SU-DHL-6 (cell line): ENCODE results near the gene RAB36.

Source experiments
- H2AFZ ChIP-seq: fragments of 200-600 bp; sonication (generic); 2 replicates; pipeline ENCODE4 v1.6.1; 2014; ENCODE audit warnings: low read depth, mild to moderate bottlenecking, moderate library complexity, mixed read lengths, antibody characterized with exemption, low read length; ENCODE audit not compliant: severe bottlenecking
- H3F3A ChIP-seq: fragments of 200-600 bp; shearing (Covaris generic); 2 replicates; pipeline ENCODE4 v1.6.0; 2016; ENCODE audit warnings: antibody characterized with exemption, mild to moderate bottlenecking; ENCODE audit not compliant: insufficient read depth
- H3K27ac ChIP-seq: fragments of 200-600 bp; sonication (generic); 2 replicates; pipeline ENCODE4 v1.5.1; 2016; ENCODE audit warnings: low read depth, mild to moderate bottlenecking, low read length, moderate library complexity, mixed read lengths
- H3K27me3 ChIP-seq: fragments of 200-600 bp; sonication (generic), shearing (Covaris generic); 2 replicates; pipeline ENCODE4 v1.6.0; 2014; ENCODE audit warnings: mild to moderate bottlenecking, low read length
- H3K36me3 ChIP-seq: fragments of 200-600 bp; sonication (generic); 2 replicates; pipeline ENCODE4 v1.6.1; 2014; ENCODE audit warnings: mild to moderate bottlenecking, low read length, mixed read lengths
- H3K4me2 ChIP-seq: fragments of 300-600, 200-600 bp; shearing (Covaris generic), sonication (generic); 2 replicates; pipeline ENCODE4 v1.6.0; 2014; ENCODE audit warnings: low read length, low read depth, mild to moderate bottlenecking; ENCODE audit not compliant: poor library complexity, severe bottlenecking
- H3K4me3 ChIP-seq: fragments of 200-600 bp; sonication (generic); 2 replicates; pipeline ENCODE4 v1.5.1; 2014; ENCODE audit warnings: antibody characterized with exemption, low read length, mild to moderate bottlenecking, mixed read lengths; ENCODE audit not compliant: insufficient read depth, poor library complexity, severe bottlenecking
- H3K79me2 ChIP-seq: fragments of 200-600 bp; sonication (generic); 2 replicates; pipeline ENCODE4 v1.6.1; 2014; ENCODE audit warnings: mild to moderate bottlenecking, low read length, moderate library complexity; ENCODE audit not compliant: insufficient read depth
- H3K9ac ChIP-seq: fragments of 200-600 bp; sonication (generic); 2 replicates; pipeline ENCODE4 v1.7.0; 2014; ENCODE audit warnings: mild to moderate bottlenecking, low read length
- H3K9me2 ChIP-seq: fragments of 200-600 bp; sonication (generic); replicated peaks from 2 replicates; pipeline ENCODE4 v1.6.1; 2014; ENCODE audit warnings: low read length; ENCODE audit not compliant: insufficient read depth
- H3K9me3 ChIP-seq: fragments of 200-600 bp; sonication (generic); 2 replicates; pipeline ENCODE4 v1.6.1; 2014; ENCODE audit warnings: low read length, mixed read lengths; ENCODE audit not compliant: insufficient read depth
- H4K20me1 ChIP-seq: fragments of 200-600 bp; sonication (generic); 2 replicates; pipeline ENCODE4 v1.6.1; 2014; ENCODE audit warnings: low read depth, mild to moderate bottlenecking, antibody characterized with exemption, low read length, moderate library complexity, mixed read lengths
- CTCF ChIP-seq: fragments of 200-600 bp; sonication (generic); IDR thresholded peaks from one replicate; pipeline ENCODE4 v1.5.1; 2017; ENCODE audit warnings: antibody characterized with exemption, mild to moderate bottlenecking, low read length, moderate library complexity; ENCODE audit not compliant: insufficient read depth, poor library complexity, severe bottlenecking
- EZH2phosphoT487 ChIP-seq: fragments of 200-600 bp; sonication (generic), shearing (Covaris generic); conservative IDR thresholded peaks from 2 replicates; pipeline ENCODE4 v1.6.1; 2018; ENCODE audit warnings: mild to moderate bottlenecking, antibody characterized with exemption, low read length, moderate library complexity, mixed read lengths

Gene RAB36

DNA sequence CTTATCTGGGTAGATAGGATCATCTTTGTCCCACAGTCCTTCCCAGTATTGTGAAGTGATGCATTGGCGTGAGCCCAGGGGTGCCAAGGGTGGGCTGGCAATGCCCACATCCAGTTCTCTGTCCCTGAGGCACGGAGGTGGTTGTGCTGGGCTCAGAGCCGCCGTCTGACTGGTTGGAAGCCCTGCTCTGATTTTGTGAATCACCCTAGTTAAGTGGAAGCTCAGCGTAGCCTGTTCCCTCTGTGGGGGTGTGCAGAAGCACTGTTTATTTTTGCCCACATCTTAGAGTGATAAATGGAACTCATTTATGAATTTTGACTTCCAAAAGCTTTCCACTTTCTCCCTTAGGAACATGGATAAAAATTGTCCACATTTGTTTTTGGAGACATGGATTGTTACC is 48.6 kb downstream of the RAB36 start:
- H3K4me3 ChIP-seq, result no peak overlapping the region
- no peaks in the 10 kb centered on the region for H3K9me2 ChIP-seq
- no peak overlapping the region for H3K9ac ChIP-seq
- no peak overlapping the region for H2AFZ ChIP-seq
- H4K20me1 ChIP-seq, result no peaks in the 10 kb centered on the region
- H3K27ac ChIP-seq, result no peak overlapping the region
- H3K4me2 ChIP-seq, result no peak overlapping the region
- H3K36me3 ChIP-seq, result no peaks in the 10 kb centered on the region
- no peaks in the 10 kb centered on the region for H3F3A ChIP-seq
- TF ChIP-seq CTCF (no peak), EZH2phosphoT487 (no peak)
- H3K79me2 ChIP-seq, result no peaks in the 10 kb centered on the region
- no peaks in the 10 kb centered on the region for H3K9me3 ChIP-seq
- H3K27me3 ChIP-seq, result no peaks in the 10 kb centered on the region

DNA sequence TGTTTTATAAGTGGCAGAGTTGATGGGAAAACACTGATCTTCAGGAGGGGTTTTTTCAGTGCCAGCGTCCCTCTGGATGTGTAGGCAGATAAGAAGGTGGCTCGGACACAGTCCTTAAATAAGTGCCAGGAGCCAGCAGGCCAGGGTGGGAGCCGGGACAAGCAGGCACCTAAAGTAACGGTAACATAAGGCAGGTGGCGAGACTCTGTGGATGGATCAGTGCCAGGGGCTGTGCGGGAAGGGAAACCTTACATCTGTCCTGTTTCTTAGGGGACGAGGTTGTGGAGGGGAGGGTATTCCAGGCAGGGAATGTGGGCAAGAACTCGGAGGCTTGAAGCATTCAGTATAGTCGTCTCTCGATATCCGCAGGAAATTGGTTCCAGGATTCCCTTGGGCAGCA is 50.9 kb downstream of the RAB36 start:
- no peak overlapping the region for H3K9ac ChIP-seq
- H3K79me2 ChIP-seq, result no peaks in the 10 kb centered on the region
- H4K20me1 ChIP-seq, result no peaks in the 10 kb centered on the region
- H3K9me3 ChIP-seq, result no peaks in the 10 kb centered on the region
- H2AFZ ChIP-seq, result no peak overlapping the region
- H3K4me2 ChIP-seq, result no peak overlapping the region
- no peaks in the 10 kb centered on the region for H3K27me3 ChIP-seq
- no peak overlapping the region for H3K4me3 ChIP-seq
- no peaks in the 10 kb centered on the region for H3K9me2 ChIP-seq
- H3F3A ChIP-seq, result no peaks in the 10 kb centered on the region
- H3K36me3 ChIP-seq, result no peaks in the 10 kb centered on the region
- H3K27ac ChIP-seq, result no peak overlapping the region
- TF ChIP-seq CTCF, result no peak
- no peak for TF ChIP-seq EZH2phosphoT487

GRCh38 chr22:23197836-23198235 is 52.6 kb downstream of the RAB36 start:
- Histone ChIP-seq H3K27ac (no peak overlapping the region), H3K9me3 (no peaks in the 10 kb centered on the region), H2AFZ (no peak overlapping the region), H4K20me1 (no peaks in the 10 kb centered on the region), H3K79me2 (no peaks in the 10 kb centered on the region), H3K4me2 (no peak overlapping the region), H3K9ac (no peak overlapping the region), H3K36me3 (no peaks in the 10 kb centered on the region), H3F3A (no peaks in the 10 kb centered on the region), H3K4me3 (no peak overlapping the region), H3K27me3 (no peaks in the 10 kb centered on the region), H3K9me2 (no peaks in the 10 kb centered on the region)
- TF ChIP-seq CTCF (no peak), EZH2phosphoT487 (no peak)

DNA sequence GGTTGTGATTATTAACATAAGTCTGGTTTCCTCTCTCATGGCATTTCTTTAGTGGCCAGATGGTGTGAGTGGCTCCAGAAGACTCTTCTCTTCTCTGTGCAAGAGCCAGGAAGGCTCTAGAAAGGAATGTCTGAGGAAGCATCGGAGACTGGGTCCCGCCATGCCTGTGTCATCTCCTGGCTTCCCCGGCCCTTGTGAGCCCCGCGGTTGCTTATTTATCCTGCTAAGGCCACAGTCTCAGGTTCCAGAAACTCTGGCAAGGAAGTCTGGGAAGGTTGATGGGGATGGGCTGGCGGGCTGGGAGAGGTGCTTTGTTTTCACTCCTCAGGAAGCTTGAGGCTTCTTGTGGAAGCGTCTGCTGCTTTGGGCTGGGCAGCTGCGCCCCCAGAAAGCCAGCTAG is 53.9 kb downstream of the RAB36 start:
- Histone ChIP-seq H2AFZ (no peak overlapping the region), H3K9ac (no peak overlapping the region), H3K79me2 (no peaks in the 10 kb centered on the region), H3K27me3 (no peaks in the 10 kb centered on the region), H3K9me2 (no peaks in the 10 kb centered on the region), H4K20me1 (no peaks in the 10 kb centered on the region), H3K4me3 (no peak overlapping the region), H3K9me3 (no peaks in the 10 kb centered on the region), H3F3A (no peaks in the 10 kb centered on the region), H3K36me3 (no peaks in the 10 kb centered on the region), H3K4me2 (no peak overlapping the region), H3K27ac (no peak overlapping the region)
- TF ChIP-seq CTCF (no peak), EZH2phosphoT487 (no peak)
